ENCODE measurements around the gene SELENON. TPM values are rescaled to one million over a fixed set of nuclear protein-coding genes. Genes with fewer than 3 reads are reported as not detected.

Gene SELENON
- polyA plus RNA-seq, 1 of the 3 experiments (the other 2 are of a cell fraction), result 56.2 TPM

- Histone ChIP-seq H3K36me3 (replicated peaks in 1 of 2; ENCODE audit: control insufficient read depth in 1 of 2, insufficient read depth in 2 of 2, low read length in 1 of 2) (no peaks in the 10 kb centered on the region), H3K9me2 (no peaks in the 10 kb centered on the region), H3K9me3 (no peaks in the 10 kb centered on the region), H3K27ac (ENCODE audit: low read depth in 2 of 2, low read length in 1 of 2) (no peak overlapping the region), H4K20me1 (ENCODE audit: insufficient read depth) (no peaks in the 10 kb centered on the region), H3K4me2 (no peak overlapping the region), H3K79me2 (ENCODE audit: insufficient read depth) (no peaks in the 10 kb centered on the region), H3K4me3 (ENCODE audit: low read depth in 2 of 2, low read length in 1 of 2) (no peak overlapping the region), H3F3A (replicated peaks; ENCODE audit: insufficient read depth) (no peaks in the 10 kb centered on the region), H3K9ac (no peak overlapping the region), H2AFZ (ENCODE audit: low read depth) (no peak overlapping the region), H3K4me1 (ENCODE audit: control insufficient read depth in 1 of 2, insufficient read depth in 2 of 2, low read depth in 1 of 2, low read length in 1 of 2) (peaks cover 0 to 35% of the 10 kb centered on the region in 2 experiments; a peak in 2 of 4 replicates), H3K27me3 (ENCODE audit: insufficient read depth) (no peaks in the 10 kb centered on the region)
- no peak for TF ChIP-seq CHD2 (IDR thresholded peaks at IDR 0.05; ENCODE audit: low read length, partially characterized antibody)
- TF ChIP-seq JUND (IDR thresholded peaks at IDR 0.05), result no peak
- no peak for TF ChIP-seq MEF2A (IDR thresholded peaks at IDR 0.05; ENCODE audit: borderline replicate concordance, low read depth)
- no peak for TF ChIP-seq SIN3A (IDR thresholded peaks at IDR 0.05; ENCODE audit: borderline replicate concordance, low read depth, low read length)
- no peak for TF ChIP-seq REST (IDR thresholded peaks at IDR 0.05; ENCODE audit: low read depth, low read length)
- no peak for TF ChIP-seq ZBTB33 (IDR thresholded peaks at IDR 0.05; ENCODE audit: borderline replicate concordance, low read depth)
- TF ChIP-seq RAD21 (IDR thresholded peaks at IDR 0.05; ENCODE audit: low read length), result no peak
- TF ChIP-seq EZH2phosphoT487 (IDR thresholded peaks at IDR 0.05; ENCODE audit: borderline replicate concordance, low read depth), result no peak
- TF ChIP-seq TEAD4 (IDR thresholded peaks at IDR 0.05; ENCODE audit: borderline replicate concordance, insufficient read depth), result no peak
- no peak for TF ChIP-seq MAX (IDR thresholded peaks at IDR 0.05; ENCODE audit: low read depth)
- TF ChIP-seq TCF12 (IDR thresholded peaks at IDR 0.05), result no peak
- TF ChIP-seq TAF1 (IDR thresholded peaks at IDR 0.05; ENCODE audit: borderline replicate concordance, low read depth, low read length), result no peak
- TF ChIP-seq ELF1 (IDR thresholded peaks at IDR 0.05), result no peak
- TF ChIP-seq SMC3 (IDR thresholded peaks at IDR 0.05; ENCODE audit: low read depth, low read length), result no peak
- TF ChIP-seq USF1 (IDR thresholded peaks at IDR 0.05; ENCODE audit: borderline replicate concordance, low read depth), result no peak
- no peak for TF ChIP-seq USF2 (IDR thresholded peaks at IDR 0.05; ENCODE audit: borderline replicate concordance, low read depth, low read length)
- DNase-seq, result no peak
- 79% methylated on average over 11 of the region's 14 CpGs for WGBS (ENCODE audit: low lambda C conversion rate)
- POLR2A ChIA-PET, result no interaction called here
- CTCF ChIA-PET, result interaction anchor here (0.8 to 1.9 kb wide), 5 partner anchors 13 to 208 kb away, joined by 3 to 6 read pairs (median 3); no protein-coding TSS in a partner anchor
Measured at GRCh38 chr1:25780318-25781129, 19.5 kb upstream of the SELENON start.

All from SK-N-SH (cell line).